ENCODE results near the gene GPD2. TPM values are rescaled to one million over a fixed set of nuclear protein-coding genes. Genes with fewer than 3 reads are reported as not detected.

GPD2 gene
- total and polyA plus RNA-seq, 2 of the 4 experiments (the other 2 are of a cell fraction) = 20.4 to 100 TPM

GRCh38 chr2:156437272-156437930, 1.2 kb downstream of the GPD2 start:
- no peak for ATAC-seq (ENCODE audit: low read depth)
- peak overlapping the region; percentile 9 for H2AFZ ChIP-seq (replicated peaks; ENCODE audit: low read length, poor library complexity)

More at GRCh38 chr2:156437272-156437930, 1.2 kb downstream of the GPD2 start:
- Histone ChIP-seq H3K4me1 (ENCODE audit: control insufficient read depth, insufficient read depth, low read length) (peaks cover 16% of the 10 kb centered on the region), H4K91ac (ENCODE audit: insufficient read depth, low read depth, low read length) (no peak overlapping the region), H2BK15ac (ENCODE audit: low read depth, low read length) (no peak overlapping the region), H3K27me3 (ENCODE audit: control insufficient read depth, insufficient read depth, low read length) (no peaks in the 10 kb centered on the region), H3K36me3 (ENCODE audit: control insufficient read depth, insufficient read depth, low read length) (no peaks in the 10 kb centered on the region), H3K14ac (replicated peaks; ENCODE audit: low read depth, low read length) (peak overlapping the region; percentile 86), H4K8ac (ENCODE audit: low read depth in 2 of 2, low read length in 2 of 2) (no peak overlapping the region), H3K23ac (ENCODE audit: low read depth, low read length) (peak overlapping the region; percentile 84), H3K4me2 (ENCODE audit: low read depth, low read length) (peak overlapping the region; percentile 94), H3K9ac (ENCODE audit: low read depth, low read length) (peak overlapping the region; percentile 28; the same call in 1 of the 2 replicates), H3K27ac (ENCODE audit: insufficient read depth, low read length) (peak overlapping the region; percentile 63), H2BK20ac (ENCODE audit: low read depth, low read length) (0 out of 2 replicates have a peak overlapping the region, but pooled peaks have one; percentile 24), H3K4me3 (ENCODE audit: insufficient read depth, low read depth, low read length) (peak overlapping the region; percentile 7), H2AK9ac (replicated peaks; ENCODE audit: low read depth, low read length, poor library complexity) (peak overlapping the region; percentile 79), H3K4ac (ENCODE audit: low read depth, low read length) (peak overlapping the region; percentile 68; the same call in 1 of the 2 replicates), H2BK120ac (ENCODE audit: low read depth, low read length) (no peak overlapping the region), H3K56ac (ENCODE audit: extremely low read depth, insufficient read depth, low read length) (0 out of 2 replicates have a peak overlapping the region, but pooled peaks have one; percentile 30), H4K20me1 (ENCODE audit: insufficient read depth, low read length) (no peaks in the 10 kb centered on the region), H4K5ac (ENCODE audit: low read depth, low read length) (no peak overlapping the region), H3K18ac (ENCODE audit: low read depth, low read length) (0 out of 2 replicates have a peak overlapping the region, but pooled peaks have one; percentile 0), H2AK5ac (ENCODE audit: low read depth, low read length) (peak overlapping the region; percentile 79; the same call in 1 of the 2 replicates), H3K79me1 (ENCODE audit: low read depth in 1 of 2, low read length in 2 of 2) (peaks cover 19 to 40% of the 10 kb centered on the region in 2 experiments), H2BK5ac (ENCODE audit: low read depth, low read length, poor library complexity, severe bottlenecking) (peak overlapping the region; percentile 74), H3K9me1 (ENCODE audit: insufficient read depth, low read length) (peaks cover 3% of the 10 kb centered on the region; the same call in 1 of the 2 replicates), H3K9me3 (ENCODE audit: control insufficient read depth, insufficient read depth, low read length) (no peaks in the 10 kb centered on the region)
- DNase-seq = peak; percentile 43
- no peak for TF ChIP-seq NFE2L2 (IDR thresholded peaks at IDR 0.05; ENCODE audit: low read depth, low read length)
- TF ChIP-seq RCOR1 (IDR thresholded peaks at IDR 0.05; ENCODE audit: insufficient replicate concordance, low read length) = no peak
- peak; percentile 60; the same call in 1 of the 2 replicates for TF ChIP-seq CEBPB (IDR thresholded peaks at IDR 0.05; ENCODE audit: low read depth, low read length)
- no peak for TF ChIP-seq MXI1 (IDR thresholded peaks at IDR 0.05; ENCODE audit: borderline replicate concordance, low read depth, low read length)
- TF ChIP-seq CTCF (conservative IDR thresholded peaks at IDR 0.05; ENCODE audit: low read depth, low read length) = no peak
- no peak for TF ChIP-seq USF2 (IDR thresholded peaks at IDR 0.05; ENCODE audit: low read depth, low read length)
- TF ChIP-seq MAFK (IDR thresholded peaks at IDR 0.05; ENCODE audit: low read depth, low read length) = no peak
- in situ Hi-C loops (cut with MboI; ENCODE audit: low sequenced_read_pairs) = no loop called here
- dilution Hi-C loops (cut with HindIII; ENCODE audit: low sequenced_read_pairs, unreplicated experiment) = no loop called here
- CTCF ChIA-PET = interaction anchor here (1.4 to 1.8 kb wide), 2 partner anchors 26 to 757 kb away, joined by 3 to 6 read pairs; no protein-coding TSS in a partner anchor
- POLR2A ChIA-PET (ENCODE audit: unreplicated experiment) = no interaction called here
- intact Hi-C loops (cut with micrococcal nuclease) = loop anchor here (2.0 kb wide), 1 partner anchor 97 kb away; no protein-coding TSS in a partner anchor
- whole genome bisulfite sequencing, 2 experiments (ENCODE audit: extremely low coverage in 2 of 2, insufficient read length in 1 of 2) = no CpG with 5 or more reads among the region's 6 CpGs
- no TSS peak for BruUV-seq (replicated peaks)

Data from IMR-90 (cell line).